H9 (cell line): ENCODE measurements around the gene TMEM253. TPM values are rescaled to one million over a fixed set of nuclear protein-coding genes. Genes with fewer than 3 reads are reported as not detected.

Experiments
- DNase-seq: peaks from one replicate; pipeline ENCODE4 v3.0.0-alpha.2; 2017
- H2AFZ ChIP-seq: one replicate; pipeline ENCODE4 v1.6.1; 2013; ENCODE audit warnings: mild to moderate bottlenecking, low read length, control low read depth, moderate library complexity
- H2AK5ac ChIP-seq: 2 replicates; pipeline ENCODE4 v1.6.1; 2013; ENCODE audit warnings: low read length, control low read depth, mixed read lengths; ENCODE audit not compliant: insufficient read length
- H2BK120ac ChIP-seq: one replicate; pipeline ENCODE4 v1.6.1; 2013; ENCODE audit warnings: low read depth, mild to moderate bottlenecking, low read length, control low read depth, inconsistent platforms; ENCODE audit not compliant: poor library complexity, severe bottlenecking
- H2BK12ac ChIP-seq: 2 replicates; pipeline ENCODE4 v1.6.1; 2013; ENCODE audit warnings: low read length, control low read depth, mixed read lengths, low read depth; ENCODE audit not compliant: insufficient read length
- H2BK15ac ChIP-seq: 2 replicates; pipeline ENCODE4 v1.6.1; 2013; ENCODE audit warnings: low read depth, low read length, control low read depth
- H2BK20ac ChIP-seq: one replicate; pipeline ENCODE4 v1.6.1; 2013; ENCODE audit warnings: low read depth, mild to moderate bottlenecking, low read length, control low read depth, inconsistent platforms; ENCODE audit not compliant: poor library complexity, severe bottlenecking
- H2BK5ac ChIP-seq: 2 replicates; pipeline ENCODE4 v1.6.1; 2013; ENCODE audit warnings: low read length, control low read depth, mixed read lengths; ENCODE audit not compliant: insufficient read length
- H3K14ac ChIP-seq: 2 replicates; pipeline ENCODE4 v1.6.1; 2013; ENCODE audit warnings: low read length, control low read depth; ENCODE audit not compliant: insufficient read depth
- H3K18ac ChIP-seq: 2 replicates; pipeline ENCODE4 v1.6.1; 2013; ENCODE audit warnings: low read depth, mild to moderate bottlenecking, mixed read lengths, low read length, control low read depth; ENCODE audit not compliant: insufficient read length
- H3K23ac ChIP-seq: 2 replicates; pipeline ENCODE4 v1.6.1; 2013; ENCODE audit warnings: low read length, control low read depth, mixed read lengths, low read depth; ENCODE audit not compliant: insufficient read length
- H3K23me2 ChIP-seq: 2 replicates; pipeline ENCODE4 v1.6.1; 2013; ENCODE audit warnings: low read depth, mild to moderate bottlenecking, mixed read lengths, low read length, control low read depth; ENCODE audit not compliant: insufficient read length, poor library complexity, severe bottlenecking
- H3K27ac ChIP-seq: 2 replicates; pipeline ENCODE4 v1.5.1; 2013; ENCODE audit warnings: low read length, control low read depth, mixed read lengths, low read depth; ENCODE audit not compliant: insufficient read length
- H3K27me3 ChIP-seq: 2 replicates; pipeline ENCODE4 v1.6.1; 2013; ENCODE audit warnings: low read length, control low read depth, inconsistent platforms; ENCODE audit not compliant: insufficient read depth
- H3K4ac ChIP-seq: 2 replicates; pipeline ENCODE4 v1.6.1; 2013; ENCODE audit warnings: low read depth, mild to moderate bottlenecking, control low read depth, inconsistent platforms, low read length, moderate library complexity
- H3K4me1 ChIP-seq: 2 replicates; pipeline ENCODE4 v1.6.1; 2013; ENCODE audit warnings: low read length, control low read depth, inconsistent platforms; ENCODE audit not compliant: insufficient read depth
- H3K4me2 ChIP-seq: 2 replicates; pipeline ENCODE4 v1.6.1; 2013; ENCODE audit warnings: low read length, control low read depth, mixed read lengths; ENCODE audit not compliant: insufficient read length, insufficient read depth
- H3K56ac ChIP-seq: 2 replicates; pipeline ENCODE4 v1.6.1; 2013; ENCODE audit warnings: low read depth, mild to moderate bottlenecking, mixed read lengths, low read length, control low read depth; ENCODE audit not compliant: insufficient read length
- H3K79me1 ChIP-seq: 2 replicates; pipeline ENCODE4 v1.6.1; 2013; ENCODE audit warnings: low read depth, mild to moderate bottlenecking, moderate library complexity, low read length, control low read depth, inconsistent platforms; ENCODE audit not compliant: insufficient read depth, poor library complexity, severe bottlenecking
- H3K79me2 ChIP-seq: 2 replicates; pipeline ENCODE4 v1.6.1; 2013; ENCODE audit warnings: low read length, control low read depth, inconsistent platforms; ENCODE audit not compliant: insufficient read depth
- H3K9ac ChIP-seq: 2 replicates; pipeline ENCODE4 v1.6.1; 2013; ENCODE audit warnings: low read length, control low read depth, mixed read lengths; ENCODE audit not compliant: insufficient read length; ENCODE audit errors: extremely low read depth
- H3K9me3 ChIP-seq: one replicate; pipeline ENCODE4 v1.6.1; 2013; ENCODE audit warnings: low read depth, low read length, inconsistent platforms; ENCODE audit not compliant: control insufficient read depth
- H3T11ph ChIP-seq: one replicate; pipeline ENCODE4 v1.6.1; 2013; ENCODE audit warnings: mild to moderate bottlenecking, low read length, control low read depth, inconsistent platforms
- H4K20me1 ChIP-seq: one replicate; pipeline ENCODE4 v1.6.1; 2013; ENCODE audit not compliant: control insufficient read depth, insufficient read length, insufficient read depth
- H4K5ac ChIP-seq: 2 replicates; pipeline ENCODE4 v1.6.1; 2013; ENCODE audit warnings: low read depth, mild to moderate bottlenecking, mixed read lengths, low read length, control low read depth; ENCODE audit not compliant: insufficient read length
- H4K8ac ChIP-seq: replicated peaks from 2 replicates; pipeline ENCODE4 v1.6.1; 2013; ENCODE audit warnings: low read length, control low read depth, mixed read lengths, low read depth; ENCODE audit not compliant: insufficient read length
- H4K91ac ChIP-seq: 2 replicates; pipeline ENCODE4 v1.6.1; 2013; ENCODE audit warnings: low read depth, mild to moderate bottlenecking, moderate library complexity, mixed read lengths, low read length, control low read depth; ENCODE audit not compliant: insufficient read length
- H3K27ac Mint-ChIP-seq, 3 experiments: 2 replicates in 2 of 3; 3 replicates in 1 of 3; pipeline ENCODE4 v1.8.0; 2020 to 2021; ENCODE audit warnings: mixed read lengths in 3 of 3, mild to moderate bottlenecking in 1 of 3, moderate library complexity in 1 of 3
- H3K27me3 Mint-ChIP-seq: 2 replicates; pipeline ENCODE4 v1.8.0; 2021; ENCODE audit warnings: low read depth, mild to moderate bottlenecking, moderate library complexity, mixed read lengths
- H3K36me3 Mint-ChIP-seq, 3 experiments: 2 replicates in 2 of 3; 3 replicates in 1 of 3; pipeline ENCODE4 v1.8.0; 2020 to 2021; ENCODE audit warnings: low read depth in 3 of 3, mixed read lengths in 3 of 3; ENCODE audit not compliant: insufficient read depth in 1 of 3
- H3K4me1 Mint-ChIP-seq, 2 experiments: 2 replicates each; pipeline ENCODE4 v1.8.0; 2020; ENCODE audit warnings: mixed read lengths in 2 of 2
- H3K4me3 Mint-ChIP-seq, 2 experiments: 2 replicates in 1 of 2; 3 replicates in 1 of 2; pipeline ENCODE4 v1.8.0; 2020 to 2021; ENCODE audit warnings: mild to moderate bottlenecking in 2 of 2, mixed read lengths in 2 of 2, moderate library complexity in 1 of 2
- H3K9me3 Mint-ChIP-seq, 2 experiments: 2 replicates in 1 of 2; 3 replicates in 1 of 2; pipeline ENCODE4 v1.8.0; 2020; ENCODE audit warnings: mild to moderate bottlenecking in 2 of 2, mixed read lengths in 2 of 2, moderate library complexity in 1 of 2
- CTCF ChIP-seq: fragments of 200-600 bp; sonication (generic); conservative IDR thresholded peaks from 3 replicates; pipeline ENCODE4 v1.8.0; 2021; ENCODE audit warnings: antibody characterized with exemption, mild to moderate bottlenecking
- WGBS: extraction: QIAGEN DNeasy Blood & Tissue Kit; methylation state at CpG from one replicate; pipeline ENCODE4 v1.1.7; 2013; ENCODE audit warnings: missing lambda C conversion rate, low lambda C conversion rate, mixed read lengths; ENCODE audit not compliant: insufficient read length; ENCODE audit errors: extremely low coverage; 5-methylcytosine and 5-hydroxymethylcytosine counted together
- total RNA-seq: library from RNA; stranded (reverse); gene quantifications from 2 replicates; pipeline ENCODE4 v1.2.1, GENCODE V29; 2021

Gene TMEM253
- total RNA-seq, 1 experiment from 2014 or later = 2.2 TPM

- Histone ChIP-seq H2AK5ac (no peak overlapping the region), H3K9ac (no peak overlapping the region), H2BK5ac (no peak overlapping the region), H3K23ac (no peak overlapping the region), H3K4me1 (peaks cover 4% of the 10 kb centered on the region; the same call in 1 of the 2 replicates), H3K23me2 (peaks cover 27% of the 10 kb centered on the region), H4K91ac (no peak overlapping the region), H3K27ac (no peak overlapping the region), H3K79me2 (no peaks in the 10 kb centered on the region), H3K4me2 (no peak overlapping the region), H2BK15ac (no peak overlapping the region), H3K79me1 (no peaks in the 10 kb centered on the region), H2BK12ac (no peak overlapping the region), H4K5ac (no peak overlapping the region), H2AFZ (no peak overlapping the region), H4K20me1 (no peaks in the 10 kb centered on the region), H3K4ac (no peak overlapping the region), H4K8ac (no peak overlapping the region), H3K56ac (no peak overlapping the region), H2BK20ac (no peak overlapping the region), H3K27me3 (no peaks in the 10 kb centered on the region), H3K18ac (no peak overlapping the region), H3K9me3 (no peaks in the 10 kb centered on the region), H3T11ph (no peak overlapping the region), H3K14ac (no peak overlapping the region), H2BK120ac (no peak overlapping the region)
- no peak overlapping the region for H3K4me3 Mint-ChIP-seq
- H3K27me3 Mint-ChIP-seq = no peaks in the 10 kb centered on the region; the same call in 1 of the 2 replicates
- H3K9me3 Mint-ChIP-seq = no peaks in the 10 kb centered on the region
- no peak for TF ChIP-seq CTCF
- peaks cover 47 to 67% (median 62%) of the 10 kb centered on the region in 3 experiments for H3K36me3 Mint-ChIP-seq
- WGBS = no CpG with 5 or more reads among the region's 9 CpGs
- no peak for DNase-seq
- peak overlapping the region in 2 of 3 experiments; percentile 36 to 50; a peak in 2 of 7 replicates for H3K27ac Mint-ChIP-seq
- peaks cover 15 to 16% of the 10 kb centered on the region in 2 experiments for H3K4me1 Mint-ChIP-seq
These were observed 26.9 kb upstream of the TMEM253 start for GRCh38 chr14:21073921-21074320.
